Measurements from ENCODE around the gene SCYGR1.
"Not testable (repeated sequence)": the region's sequence is repeated elsewhere in the genome, so short reads cannot be mapped to it uniquely, and the experiment has no call there.

Gene SCYGR1

GRCh38 chr2:227402321-227402720 is 14.6 kb upstream of the SCYGR1 start:
- no peak for DNase-seq

- no peak for DNase-seq
Observed at GRCh38 chr2:227401550-227401949, 13.8 kb upstream of the SCYGR1 start.

GRCh38 chr2:227398684-227399670 is 11.2 kb upstream of the SCYGR1 start:
- no peak for DNase-seq

GRCh38 chr2:227397562-227397961 is 9.8 kb upstream of the SCYGR1 start:
- no peak for DNase-seq

- DNase-seq, result no peak
Observed at GRCh38 chr2:227395556-227395955, 7.8 kb upstream of the SCYGR1 start.

- no peak for DNase-seq
Observed at GRCh38 chr2:227394401-227394800, 6.7 kb upstream of the SCYGR1 start.

- no peak for DNase-seq
Observed at GRCh38 chr2:227390468-227391256, 2.9 kb upstream of the SCYGR1 start.

- DNase-seq, result no peak
Observed at GRCh38 chr2:227389661-227390060, 1.9 kb upstream of the SCYGR1 start.

- no peak for DNase-seq
Observed at GRCh38 chr2:227389231-227389630, 1.5 kb upstream of the SCYGR1 start.

GRCh38 chr2:227388537-227389011 is 825 bp upstream of the SCYGR1 start:
- DNase-seq, result no peak

GRCh38 chr2:227386630-227387029 is 1.1 kb downstream of the SCYGR1 start:
- no peak for DNase-seq

- DNase-seq, result no peak
Observed at GRCh38 chr2:227383686-227384085, 4.1 kb downstream of the SCYGR1 start.

GRCh38 chr2:227382241-227382835 is 5.4 kb downstream of the SCYGR1 start:
- not testable (repeated sequence) for DNase-seq

- DNase-seq, result no peak
Observed at GRCh38 chr2:227379095-227379494, 8.7 kb downstream of the SCYGR1 start, which contains the start of gene TM4SF20. TM4SF20 (minus strand) TSS chr2:227379306; CDS start chr2:227379268, 38 bp downstream.

- DNase-seq, result no peak
Observed at GRCh38 chr2:227378371-227378782, 9.4 kb downstream of the SCYGR1 start.

GRCh38 chr2:227377467-227378351 is 10.0 kb downstream of the SCYGR1 start:
- no peak for DNase-seq

- DNase-seq, result no peak
Observed at GRCh38 chr2:227376656-227377396, 10.9 kb downstream of the SCYGR1 start.

GRCh38 chr2:227374158-227374557 is 13.6 kb downstream of the SCYGR1 start:
- no peak for DNase-seq

GRCh38 chr2:227373389-227373788 is 14.4 kb downstream of the SCYGR1 start:
- no peak for DNase-seq

GRCh38 chr2:227370791-227371312 is 16.9 kb downstream of the SCYGR1 start:
- no peak for DNase-seq

- no peak for DNase-seq
Observed at GRCh38 chr2:227370092-227370491, 17.7 kb downstream of the SCYGR1 start.
